GM12878 (cell line): ENCODE data around the gene DLX1. TPM values are rescaled to one million over a fixed set of nuclear protein-coding genes. Genes with fewer than 3 reads are reported as not detected.

ENCODE experiments used
- ATAC-seq: fragments of 200-7000 bp; cut with Tn5 transposase; 3 replicates; pipeline ENCODE4 v1.9.1; 2020; ENCODE audit warnings: mild to moderate bottlenecking, moderate library complexity
- BruUV-seq: library from RNA; stranded (reverse); fragments of 400-500 nt; replicated peaks from 2 replicates; lab custom pipeline; 2021; lab: Mats Ljungman, UMichigan
- CTCF ChIA-PET: fragments of 300-600 bp; sonication (Branson Sonifier 250); formaldehyde crosslinking; extraction: SDS; loops from one replicate; lab custom pipeline; 2021; ENCODE audit warnings: inconsistent platforms; lab: Yijun Ruan, JAX
- POLR2A ChIA-PET: fragments of 350-600 bp; formaldehyde crosslinking; extraction: SDS; loops from one replicate; lab custom pipeline; 2021; ENCODE audit warnings: inconsistent platforms; lab: Charles Lee
- RAD21 ChIA-PET: fragments of 300-600 bp; sonication (Branson Sonifier 250); formaldehyde crosslinking; loops from one replicate; lab custom pipeline; 2023; ENCODE audit warnings: antibody characterized with exemption; ENCODE audit not compliant: unreplicated experiment; lab: Charles Lee
- SMC1A ChIA-PET: fragments of 300-600 bp; sonication (Branson Sonifier 250); formaldehyde crosslinking; loops from one replicate; lab custom pipeline; 2023; ENCODE audit not compliant: unreplicated experiment, uncharacterized antibody; lab: Charles Lee
- DNase-seq: peaks from one replicate; pipeline ENCODE4 v3.0.0-alpha.2; 2011; ENCODE audit warnings: low read depth, low spot score
- FAIRE-seq: peaks from 3 replicates; lab custom pipeline; 2011; peaks lifted over from hg19 to GRCh38; lab: Jason Lieb, UNC
- H2AFZ ChIP-seq: 2 replicates; pipeline ENCODE4 v1.6.0; 2011; ENCODE audit warnings: low read depth, low read length, control low read depth; ENCODE audit not compliant: control insufficient read depth
- H3K27ac ChIP-seq: 2 replicates; pipeline ENCODE4 v1.5.1; 2011; ENCODE audit warnings: control low read depth; ENCODE audit not compliant: control insufficient read depth, insufficient read depth
- H3K27me3 ChIP-seq, 2 experiments: replicated peaks in 1 of 2; 2 replicates each; pipeline versions ENCODE4 v1.6.0 to v1.6.1; 2011; ENCODE audit warnings: low read length in 1 of 2; ENCODE audit not compliant: control insufficient read depth in 2 of 2, insufficient read depth in 2 of 2
- H3K36me3 ChIP-seq, 2 experiments: 2 replicates each; pipeline ENCODE4 v1.5.1; 2011; ENCODE audit warnings: low read length in 1 of 2; ENCODE audit not compliant: control insufficient read depth in 2 of 2, insufficient read depth in 2 of 2
- H3K4me1 ChIP-seq: 2 replicates; pipeline ENCODE4 v1.6.1; 2011; ENCODE audit warnings: mild to moderate bottlenecking, low read length, moderate library complexity, mixed read lengths; ENCODE audit not compliant: control insufficient read depth, insufficient read depth
- H3K4me2 ChIP-seq: 2 replicates; pipeline ENCODE4 v1.6.0; 2011; ENCODE audit warnings: control low read depth; ENCODE audit not compliant: control insufficient read depth, insufficient read depth
- H3K4me3 ChIP-seq: fragments of 200-600 bp; sonication (generic); 2 replicates; pipeline ENCODE4 v1.5.1; 2016
- H3K79me2 ChIP-seq: 2 replicates; pipeline ENCODE4 v1.6.0; 2011; ENCODE audit warnings: low read length; ENCODE audit not compliant: control insufficient read depth, insufficient read depth
- H3K9ac ChIP-seq: 2 replicates; pipeline ENCODE4 v1.8.0; 2011; ENCODE audit warnings: low read length, control low read depth, mixed read lengths; ENCODE audit not compliant: control insufficient read depth, insufficient read depth
- H3K9me3 ChIP-seq: replicated peaks from 3 replicates; pipeline ENCODE4 v1.5.1; 2011; ENCODE audit warnings: mild to moderate bottlenecking, low read length; ENCODE audit not compliant: control insufficient read depth, insufficient read depth
- H4K20me1 ChIP-seq: 2 replicates; pipeline ENCODE4 v1.6.0; 2011; ENCODE audit not compliant: control insufficient read depth, insufficient read depth
- CHD2 ChIP-seq: IDR thresholded peaks from 2 replicates; pipeline ENCODE4 v1.6.1; 2011; ENCODE audit warnings: low read depth, low read length, improper control_type of control experiment, borderline replicate concordance
- EZH2 ChIP-seq: IDR thresholded peaks from 2 replicates; pipeline ENCODE4 v1.6.1; 2012; ENCODE audit warnings: low read depth, mild to moderate bottlenecking, control low read depth, inconsistent platforms, low read length, borderline replicate concordance; ENCODE audit not compliant: control insufficient read depth
- SUZ12 ChIP-seq: fragments of 200-600 bp; sonication (generic); IDR thresholded peaks from one replicate; pipeline ENCODE4 v1.6.1; 2018; ENCODE audit warnings: antibody characterized with exemption, mild to moderate bottlenecking; ENCODE audit not compliant: unreplicated experiment
- WGBS: methylation state at CpG from one replicate; pipeline ENCODE4 v1.1.6; 2016; ENCODE audit warnings: low lambda C conversion rate; ENCODE audit not compliant: insufficient replicate concordance, insufficient coverage; ENCODE audit errors: missing lambda C conversion rate; 5-methylcytosine and 5-hydroxymethylcytosine counted together
- in situ Hi-C: fragments of 300-500 bp; cut with MboI; formaldehyde crosslinking; loops from 9 replicates; pipeline ENCODE4 v1.14.3; 2018; ENCODE audit warnings: mixed read lengths
- intact Hi-C: fragments of 100-400 bp; cut with micrococcal nuclease; formaldehyde crosslinking; loops from one replicate; pipeline ENCODE4 v1.14.2; 2022; ENCODE audit not compliant: unreplicated experiment
- polyA plus RNA-seq, 11 experiments: library from polyadenylated mRNA; depleted of rRNA in 4 of 11; unstranded in 6 of 11; stranded (reverse) in 5 of 11; fragments of >200 nt; fragmentation: Nextera tagmentation in 4 of 11; fragmentation: Illumina TruSeq in 1 of 11; extraction: Ambion mirVana in 4 of 11; extraction: Trizol in 1 of 11; gene quantifications; 1 replicate in 1 of 11; 2 replicates in 10 of 11; pipeline versions ENCODE4 v1.2.1 to v1.2.3, GENCODE V29; 2011 to 2016; ENCODE audit warnings: inconsistent platforms in 2 of 11, missing spikeins in 2 of 11, low read depth in 1 of 11
- total RNA-seq, 4 experiments: library from RNA; depleted of rRNA in 3 of 4; stranded (reverse); fragments of >200 nt in 3 of 4; fragmentation: Illumina TruSeq in 1 of 4; extraction: Trizol in 1 of 4; gene quantifications; 2 replicates each; pipeline versions ENCODE4 v1.2.1 to v1.2.3, GENCODE V29; 2013 to 2021
- TF ChIP-seq, protein P1 (sequence below), 3 experiments: IDR thresholded peaks in 2 of 3; conservative IDR thresholded peaks in 1 of 3; 2 replicates each; pipeline ENCODE4 v1.5.1; 2011; ENCODE audit warnings: low read depth in 3 of 3, low read length in 3 of 3, mild to moderate bottlenecking in 3 of 3, control low read depth in 2 of 3, moderate library complexity in 2 of 3, inconsistent platforms in 1 of 3, mixed read lengths in 1 of 3; ENCODE audit not compliant: control insufficient read depth in 2 of 3, insufficient read depth in 1 of 3; ENCODE audit errors: extremely low read depth in 1 of 3

DLX1 gene
- total and polyA plus RNA-seq, 10 of the 15 experiments (the other 5 are each of a cell fraction or from before 2014, with no cell fraction given): 0.06 TPM; not detected in 9

DNA sequence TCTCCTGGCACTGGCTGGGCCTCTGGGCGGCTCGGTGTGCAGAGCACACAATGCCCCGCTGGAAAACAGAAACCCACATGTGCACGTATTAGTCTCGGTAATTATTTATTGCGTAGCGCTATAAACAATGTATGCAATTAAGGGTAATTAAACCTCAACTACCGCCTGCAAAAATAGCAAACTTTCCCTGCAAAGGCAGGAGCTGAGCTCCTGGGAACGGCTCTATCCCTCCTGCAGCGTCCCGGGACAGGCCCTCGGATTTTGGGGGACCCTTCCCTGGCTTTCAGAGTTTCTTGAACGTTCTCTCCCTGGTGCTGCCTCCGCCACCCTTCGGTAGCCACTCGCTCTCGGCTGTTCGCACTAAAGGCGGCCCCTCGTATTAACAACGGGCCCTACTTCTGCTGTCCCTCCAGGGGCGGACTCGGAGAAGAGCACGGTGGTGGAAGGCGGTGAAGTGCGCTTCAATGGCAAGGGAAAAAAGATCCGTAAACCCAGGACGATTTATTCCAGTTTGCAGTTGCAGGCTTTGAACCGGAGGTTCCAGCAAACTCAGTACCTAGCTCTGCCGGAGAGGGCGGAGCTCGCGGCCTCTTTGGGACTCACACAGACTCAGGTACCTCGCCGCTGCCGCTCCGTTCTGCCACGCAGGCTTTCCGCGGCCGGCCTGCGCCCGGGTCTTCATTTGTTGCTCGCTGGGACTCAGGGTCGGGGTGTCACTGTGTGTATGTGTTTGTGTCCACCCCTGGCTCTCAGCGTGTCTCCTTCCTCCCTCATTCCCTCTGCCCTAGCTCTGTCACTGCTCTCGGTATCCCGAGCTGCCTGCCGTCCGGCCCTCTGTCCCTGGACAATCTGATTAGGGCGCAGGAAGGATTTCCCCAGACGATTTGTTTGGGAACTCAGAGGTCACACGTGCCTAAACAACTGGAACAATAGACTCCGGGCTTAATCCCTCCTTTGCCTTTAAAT lies 1.2 kb downstream of the DLX1 start:
- Histone ChIP-seq H3K9ac (no peak overlapping the region), H3K79me2 (no peaks in the 10 kb centered on the region), H3K4me1 (peaks cover 17% of the 10 kb centered on the region), H3K36me3 (no peaks in the 10 kb centered on the region), H2AFZ (peak overlapping the region; percentile 57), H3K4me2 (peak overlapping the region; percentile 74), H4K20me1 (peaks cover 10% of the 10 kb centered on the region), H3K9me3 (no peaks in the 10 kb centered on the region; the same call in 2 of the 3 replicates), H3K27me3 (peaks cover 39 to 68% of the 10 kb centered on the region in 2 experiments), H3K27ac (no peak overlapping the region), H3K4me3 (peak overlapping the region; percentile 60)
- peak; percentile 58 for ATAC-seq
- SMC1A ChIA-PET: interaction anchor here (0.6 to 1.4 kb wide), 4 partner anchors 36 to 383 kb away, joined by 3 read pairs; no protein-coding TSS in a partner anchor
- DNase-seq: no peak
- no peak for FAIRE-seq
- BruUV-seq: no TSS peak
- TF ChIP-seq SUZ12 (peak; percentile 52), CHD2 (no peak), EZH2 (0 out of 2 replicates have a peak, but pooled peaks have one; percentile 45)
- TF ChIP-seq, protein P1, sequence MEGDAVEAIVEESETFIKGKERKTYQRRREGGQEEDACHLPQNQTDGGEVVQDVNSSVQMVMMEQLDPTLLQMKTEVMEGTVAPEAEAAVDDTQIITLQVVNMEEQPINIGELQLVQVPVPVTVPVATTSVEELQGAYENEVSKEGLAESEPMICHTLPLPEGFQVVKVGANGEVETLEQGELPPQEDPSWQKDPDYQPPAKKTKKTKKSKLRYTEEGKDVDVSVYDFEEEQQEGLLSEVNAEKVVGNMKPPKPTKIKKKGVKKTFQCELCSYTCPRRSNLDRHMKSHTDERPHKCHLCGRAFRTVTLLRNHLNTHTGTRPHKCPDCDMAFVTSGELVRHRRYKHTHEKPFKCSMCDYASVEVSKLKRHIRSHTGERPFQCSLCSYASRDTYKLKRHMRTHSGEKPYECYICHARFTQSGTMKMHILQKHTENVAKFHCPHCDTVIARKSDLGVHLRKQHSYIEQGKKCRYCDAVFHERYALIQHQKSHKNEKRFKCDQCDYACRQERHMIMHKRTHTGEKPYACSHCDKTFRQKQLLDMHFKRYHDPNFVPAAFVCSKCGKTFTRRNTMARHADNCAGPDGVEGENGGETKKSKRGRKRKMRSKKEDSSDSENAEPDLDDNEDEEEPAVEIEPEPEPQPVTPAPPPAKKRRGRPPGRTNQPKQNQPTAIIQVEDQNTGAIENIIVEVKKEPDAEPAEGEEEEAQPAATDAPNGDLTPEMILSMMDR (IDR thresholded peaks at IDR 0.05 in 2 of 3, conservative IDR thresholded peaks at IDR 0.05 in 1 of 3; ENCODE audit: control insufficient read depth in 2 of 3, extremely low read depth in 1 of 3, insufficient read depth in 1 of 3, low read depth in 3 of 3, low read length in 3 of 3): peak; percentile 6 to 28 (median 15); a peak in 1 of 6 replicates
- CTCF ChIA-PET: no interaction called here
- RAD21 ChIA-PET: no interaction called here
- POLR2A ChIA-PET: no interaction called here
- intact Hi-C loops: loop anchor here (5.0 kb wide), 1 partner anchor 89 kb away; the partner anchor contains the start of gene METAP1D
- 37% methylated on average over 54 of the region's 54 CpGs for WGBS
- in situ Hi-C loops: no loop called here
